Measurements from ENCODE around the gene ITPRID1. TPM values are rescaled to one million over a fixed set of nuclear protein-coding genes. Genes with fewer than 3 reads are reported as not detected.

Gene ITPRID1
- total and polyA plus RNA-seq, 10 of the 15 experiments (the other 5 are each of a cell fraction or from before 2014, with no cell fraction given) = 0.06 TPM; not detected in 9

- TF ChIP-seq CUX1 (IDR thresholded peaks at IDR 0.05; ENCODE audit: insufficient replicate concordance, low read depth, low read length) (no peak), RB1 (IDR thresholded peaks at IDR 0.05; ENCODE audit: borderline replicate concordance) (no peak), CREM (IDR thresholded peaks at IDR 0.05; ENCODE audit: low read depth) (no peak), YBX1 (IDR thresholded peaks at IDR 0.05) (no peak), TAF1 (IDR thresholded peaks at IDR 0.05; ENCODE audit: borderline replicate concordance, low read depth, low read length) (no peak), NR2F1 (conservative IDR thresholded peaks at IDR 0.05) (peak; percentile 91), ZNF384 (IDR thresholded peaks at IDR 0.05; ENCODE audit: borderline replicate concordance, low read depth, low read length) (no peak), KDM1A (IDR thresholded peaks at IDR 0.05; ENCODE audit: borderline replicate concordance) (no peak), MLLT1 (IDR thresholded peaks at IDR 0.05) (no peak), TCF12 (IDR thresholded peaks at IDR 0.05; ENCODE audit: low read depth, low read length) (no peak), POU2F2 (IDR thresholded peaks at IDR 0.05; ENCODE audit: borderline replicate concordance, low read depth, low read length) (peak; percentile 46; the same call in 1 of the 3 replicates), NFIC (IDR thresholded peaks at IDR 0.05; ENCODE audit: low read depth, low read length) (no peak), RBBP5 (conservative IDR thresholded peaks at IDR 0.05) (no peak), BMI1 (IDR thresholded peaks at IDR 0.05; ENCODE audit: borderline replicate concordance) (peak; percentile 59; the same call in 1 of the 2 replicates), NFYA (IDR thresholded peaks at IDR 0.05; ENCODE audit: borderline replicate concordance, low read depth, low read length) (no peak), TCF3 (IDR thresholded peaks at IDR 0.05; ENCODE audit: borderline replicate concordance, insufficient read depth, low read depth, low read length) (no peak), CHD1 (IDR thresholded peaks at IDR 0.05; ENCODE audit: low read depth, low read length) (no peak), RFX5 (IDR thresholded peaks at IDR 0.05; ENCODE audit: low read depth, low read length) (no peak), TARDBP (IDR thresholded peaks at IDR 0.05; ENCODE audit: borderline replicate concordance) (no peak), GATAD2B (conservative IDR thresholded peaks at IDR 0.05; ENCODE audit: low read depth) (peak; percentile 22; the same call in 1 of the 2 replicates), SREBF1 (IDR thresholded peaks at IDR 0.05; ENCODE audit: low read length) (no peak), BCL3 (IDR thresholded peaks at IDR 0.05; ENCODE audit: borderline replicate concordance, insufficient read depth, low read depth, low read length, poor library complexity, severe bottlenecking) (no peak), MTA2 (IDR thresholded peaks at IDR 0.05; ENCODE audit: low read depth) (peak; percentile 83), EP300 (IDR thresholded peaks at IDR 0.05; ENCODE audit: borderline replicate concordance in 1 of 2, control insufficient read depth in 1 of 2, low read depth in 2 of 2, low read length in 2 of 2) (0 out of 4 replicates have a peak, but pooled peaks of 1 of the 2 experiments have one; percentile 14), ZNF207 (IDR thresholded peaks at IDR 0.05; ENCODE audit: borderline replicate concordance) (no peak), STAT1 (conservative IDR thresholded peaks at IDR 0.05) (no peak)
Observed at GRCh38 chr7:31688372-31688771, 174.5 kb downstream of the ITPRID1 start (continued).
